Liver (tissue), 9 donors: Measurements from ENCODE around the gene SCD5. TPM values are rescaled to one million over a fixed set of nuclear protein-coding genes. Genes with fewer than 3 reads are reported as not detected.

Source experiments
- DNase-seq: peaks from one replicate; pipeline ENCODE4 v3.0.0-alpha.2; 2017; ENCODE audit warnings: low spot score
- H3K27ac ChIP-seq, 2 donors: one replicate each; pipeline ENCODE4 v1.7.0; 2013; ENCODE audit warnings: inconsistent platforms in 2 of 2, low read length in 2 of 2, control low read depth in 1 of 2, low read depth in 1 of 2, mild to moderate bottlenecking in 1 of 2
- H3K27me3 ChIP-seq, 4 donors: one replicate each; pipeline versions ENCODE4 v1.6.1 to v1.7.0; 2013; ENCODE audit warnings: low read length in 3 of 4, inconsistent platforms in 1 of 4, mild to moderate bottlenecking in 1 of 4, moderate library complexity in 1 of 4; ENCODE audit not compliant: control insufficient read depth in 4 of 4, insufficient read depth in 4 of 4
- H3K36me3 ChIP-seq, 4 donors: one replicate each; pipeline versions ENCODE4 v1.6.1 to v1.7.0; 2013; ENCODE audit warnings: low read length in 3 of 4, mild to moderate bottlenecking in 3 of 4, low read depth in 1 of 4, moderate library complexity in 1 of 4; ENCODE audit not compliant: control insufficient read depth in 4 of 4, insufficient read depth in 3 of 4
- H3K4me1 ChIP-seq, 4 donors: one replicate each; pipeline versions ENCODE4 v1.6.1 to v1.7.0; 2013; ENCODE audit warnings: low read length in 3 of 4, mild to moderate bottlenecking in 3 of 4, moderate library complexity in 1 of 4; ENCODE audit not compliant: control insufficient read depth in 4 of 4, insufficient read depth in 4 of 4
- H3K4me3 ChIP-seq, 3 donors: one replicate each; pipeline versions ENCODE4 v1.6.1 to v1.7.0; 2013; ENCODE audit warnings: low read length in 3 of 3, control low read depth in 1 of 3, low read depth in 1 of 3, mild to moderate bottlenecking in 1 of 3
- H3K9ac ChIP-seq, 2 donors: one replicate each; pipeline ENCODE4 v1.7.0; 2013; ENCODE audit warnings: low read length in 2 of 2, mild to moderate bottlenecking in 2 of 2, moderate library complexity in 2 of 2, control low read depth in 1 of 2, low read depth in 1 of 2
- H3K9me3 ChIP-seq, 4 donors: one replicate each; pipeline versions ENCODE4 v1.6.1 to v1.7.0; 2013; ENCODE audit warnings: low read length in 3 of 4; ENCODE audit not compliant: control insufficient read depth in 4 of 4
- ATF3 ChIP-seq: IDR thresholded peaks from 2 replicates; pipeline ENCODE4 v1.6.1; 2016; ENCODE audit warnings: antibody characterized with exemption
- CTCF ChIP-seq: fragments of 150-350 bp; IDR thresholded peaks from 2 replicates; pipeline ENCODE4 v1.5.1; 2017; ENCODE audit warnings: improper control_type of control experiment, low read depth, low read length; ENCODE audit not compliant: missing input control
- EGR1 ChIP-seq, 2 donors: IDR thresholded peaks; 2 replicates each; pipeline ENCODE4 v1.6.1; 2016 to 2018; ENCODE audit warnings: antibody characterized with exemption in 2 of 2, low read depth in 2 of 2
- FOXA1 ChIP-seq: IDR thresholded peaks from 2 replicates; pipeline ENCODE4 v1.6.1; 2016; ENCODE audit warnings: antibody characterized with exemption
- FOXA2 ChIP-seq: IDR thresholded peaks from 2 replicates; pipeline ENCODE4 v1.6.1; 2016; ENCODE audit warnings: antibody characterized with exemption
- GABPA ChIP-seq, 2 donors: IDR thresholded peaks in 1 of 2; conservative IDR thresholded peaks in 1 of 2; 2 replicates each; pipeline ENCODE4 v1.6.1; 2016; ENCODE audit warnings: antibody characterized with exemption in 2 of 2, mild to moderate bottlenecking in 1 of 2, moderate library complexity in 1 of 2
- HNF4A ChIP-seq, 2 donors: conservative IDR thresholded peaks; 2 replicates each; pipeline ENCODE4 v1.6.1; 2016; ENCODE audit warnings: antibody characterized with exemption in 2 of 2, mild to moderate bottlenecking in 2 of 2
- HNF4G ChIP-seq: IDR thresholded peaks from 2 replicates; pipeline ENCODE4 v1.6.1; 2016; ENCODE audit warnings: antibody characterized with exemption
- JUND ChIP-seq, 2 donors: IDR thresholded peaks; 2 replicates each; pipeline ENCODE4 v1.6.1; 2016; ENCODE audit warnings: antibody characterized with exemption in 2 of 2
- MAX ChIP-seq: IDR thresholded peaks from 2 replicates; pipeline ENCODE4 v1.6.1; 2016; ENCODE audit warnings: antibody characterized with exemption
- NR2F2 ChIP-seq: IDR thresholded peaks from 2 replicates; pipeline ENCODE4 v1.6.1; 2016; ENCODE audit warnings: antibody characterized with exemption
- REST ChIP-seq: IDR thresholded peaks from 2 replicates; pipeline ENCODE4 v1.6.1; 2016; ENCODE audit warnings: antibody characterized with exemption, mild to moderate bottlenecking
- RXRA ChIP-seq, 2 donors: IDR thresholded peaks; 2 replicates each; pipeline ENCODE4 v1.6.1; 2017 to 2018; ENCODE audit warnings: antibody characterized with exemption in 2 of 2, mild to moderate bottlenecking in 1 of 2
- SP1 ChIP-seq: IDR thresholded peaks from 2 replicates; pipeline ENCODE4 v1.6.1; 2018; ENCODE audit warnings: antibody characterized with exemption, mild to moderate bottlenecking
- TAF1 ChIP-seq: conservative IDR thresholded peaks from 2 replicates; pipeline ENCODE4 v1.6.1; 2016; ENCODE audit warnings: antibody characterized with exemption, mild to moderate bottlenecking
- YY1 ChIP-seq: IDR thresholded peaks from 2 replicates; pipeline ENCODE4 v1.6.1; 2016; ENCODE audit warnings: antibody characterized with exemption, mild to moderate bottlenecking
- ZBTB33 ChIP-seq: IDR thresholded peaks from 2 replicates; pipeline ENCODE4 v1.6.1; 2016; ENCODE audit warnings: antibody characterized with exemption
- WGBS: extraction: QIAGEN DNeasy Blood & Tissue Kit; methylation state at CpG from one replicate; pipeline ENCODE4 v1.1.7; 2013; 5-methylcytosine and 5-hydroxymethylcytosine counted together
- polyA plus RNA-seq, 2 donors: library from polyadenylated mRNA; stranded (reverse) in 1 of 2; unstranded in 1 of 2; fragments of 200-250 nt in 1 of 2; fragments of >200 nt in 1 of 2; fragmentation: Nextera tagmentation in 1 of 2; extraction: Ambion mirVana in 1 of 2; gene quantifications; one replicate each; pipeline versions ENCODE4 v1.2.1 to v1.2.3, GENCODE V29; 2013 to 2015
- total RNA-seq, 2 donors: library from RNA; depleted of rRNA; stranded (reverse); fragments of >200 nt; gene quantifications; one replicate each; pipeline ENCODE4 v1.2.3, GENCODE V29; 2014
- donor health status: healthy.
- donor health status: healthy.
- donor health status: healthy.
- donor health status: healthy.
- donor health status: healthy.

SCD5 gene
- total and polyA plus RNA-seq, 4 donors: 0.14 to 1.9 (median 0.57) TPM

- no peak for TF ChIP-seq JUND (IDR thresholded peaks at IDR 0.05)
- TF ChIP-seq TAF1: no peak
- no peak for TF ChIP-seq SP1
- TF ChIP-seq REST: no peak
- no peak for TF ChIP-seq EGR1 (IDR thresholded peaks at IDR 0.05; ENCODE audit: low read depth in 2 of 2)
- no peak for TF ChIP-seq GABPA (IDR thresholded peaks at IDR 0.05 in 1 of 2, conservative IDR thresholded peaks at IDR 0.05 in 1 of 2)
- TF ChIP-seq HNF4A (conservative IDR thresholded peaks at IDR 0.05): no peak
- TF ChIP-seq CTCF: no peak
- no peak for TF ChIP-seq MAX
- no peak for TF ChIP-seq FOXA1
- no peak for TF ChIP-seq ATF3
- no peak for TF ChIP-seq HNF4G
- TF ChIP-seq RXRA (IDR thresholded peaks at IDR 0.05): no peak
- no peaks in the 10 kb centered on the region for H3K9me3 ChIP-seq
- DNase-seq: no peak
- H3K9ac ChIP-seq: no peak overlapping the region
- no peak overlapping the region for H3K4me3 ChIP-seq
- no peaks in the 10 kb centered on the region for H3K4me1 ChIP-seq
- H3K27ac ChIP-seq: no peak overlapping the region
- H3K36me3 ChIP-seq: peaks cover 0 to 1% (median 0%) of the 10 kb centered on the region in 4 donors
- WGBS: 87% methylated on average over 4 of the region's 4 CpGs
- no peaks in the 10 kb centered on the region for H3K27me3 ChIP-seq
Observed at GRCh38 chr4:82624819-82625218, 173.8 kb downstream of the SCD5 start.

- H3K27me3 ChIP-seq: no peaks in the 10 kb centered on the region
- peaks cover 0 to 1% (median 0%) of the 10 kb centered on the region in 4 donors for H3K36me3 ChIP-seq
- H3K9me3 ChIP-seq: no peaks in the 10 kb centered on the region
- H3K4me3 ChIP-seq: no peak overlapping the region
- H3K4me1 ChIP-seq: no peaks in the 10 kb centered on the region
- H3K9ac ChIP-seq: no peak overlapping the region
- no peak for TF ChIP-seq HNF4G
- no peak for TF ChIP-seq MAX
- no peak for TF ChIP-seq GABPA (IDR thresholded peaks at IDR 0.05 in 1 of 2, conservative IDR thresholded peaks at IDR 0.05 in 1 of 2)
- no peak for TF ChIP-seq NR2F2
- no peak for TF ChIP-seq SP1
- no peak for TF ChIP-seq FOXA2
- TF ChIP-seq FOXA1: no peak
- no peak for TF ChIP-seq RXRA (IDR thresholded peaks at IDR 0.05)
- TF ChIP-seq ZBTB33: no peak
- no peak for TF ChIP-seq TAF1
- no peak for TF ChIP-seq EGR1 (IDR thresholded peaks at IDR 0.05; ENCODE audit: low read depth in 2 of 2)
- TF ChIP-seq CTCF: no peak
- no peak for TF ChIP-seq YY1
- DNase-seq: no peak
- no peak overlapping the region for H3K27ac ChIP-seq
- WGBS: 86% methylated on average over 4 of the region's 4 CpGs
Observed at GRCh38 chr4:82623121-82623683, 175.4 kb downstream of the SCD5 start.
